ENCODE results near the gene NLN. TPM values are rescaled to one million over a fixed set of nuclear protein-coding genes. Genes with fewer than 3 reads are reported as not detected.

NLN gene
- total RNA-seq, 2 experiments from 2014 or later = 1.4 to 2.5 TPM

DNA sequence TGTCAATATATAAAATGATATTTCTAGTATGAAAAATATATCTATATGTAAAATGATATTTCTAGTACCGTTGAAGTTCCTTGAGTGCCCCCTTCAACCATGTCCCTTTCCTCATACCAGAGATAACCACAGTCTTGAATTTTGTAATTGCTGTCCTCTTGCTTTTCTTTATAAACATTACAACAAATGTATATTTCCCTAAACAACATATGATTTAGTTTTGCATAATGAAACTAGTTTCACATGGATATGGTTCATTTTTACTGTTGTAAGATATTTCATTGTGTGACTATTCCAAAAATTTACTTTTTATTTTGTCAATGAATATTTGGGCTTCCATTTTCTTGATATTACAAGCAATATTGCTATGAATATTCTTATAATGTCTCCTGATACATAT is 14.0 kb downstream of the NLN start:
- H3K27ac Mint-ChIP-seq = no peak overlapping the region
- Histone ChIP-seq H3K4me1 (ENCODE audit: insufficient read depth, low read length) (no peaks in the 10 kb centered on the region), H3K4me3 (ENCODE audit: low read length) (no peak overlapping the region), H3K36me3 (ENCODE audit: insufficient read depth, low read length) (no peaks in the 10 kb centered on the region), H3K27me3 (ENCODE audit: control insufficient read depth in 1 of 2, insufficient read depth in 2 of 2, low read length in 2 of 2) (no peaks in the 10 kb centered on the region), H3K27ac (ENCODE audit: low read depth in 1 of 2, low read length in 2 of 2) (no peak overlapping the region), H3K9me3 (ENCODE audit: control insufficient read depth in 1 of 2, insufficient read depth in 1 of 2, low read length in 2 of 2) (no peaks in the 10 kb centered on the region)
- TF ChIP-seq CTCF (IDR thresholded peaks at IDR 0.05) = no peak
- no peaks in the 10 kb centered on the region for H3K27me3 Mint-ChIP-seq
- no peak overlapping the region for H3K4me3 Mint-ChIP-seq
- POLR2A ChIA-PET = no interaction called here
- CTCF ChIA-PET = no interaction called here
- DNase-seq (no peak), ATAC-seq (ENCODE audit: poor library complexity) (no peak)
- no peaks in the 10 kb centered on the region for H3K9me3 Mint-ChIP-seq
- H3K36me3 Mint-ChIP-seq (ENCODE audit: low read depth) = no peaks in the 10 kb centered on the region
- intact Hi-C loops (cut with DNase I, micrococcal nuclease) = no loop called here
- peaks cover 11% of the 10 kb centered on the region for H3K4me1 Mint-ChIP-seq (ENCODE audit: low read depth)

DNA sequence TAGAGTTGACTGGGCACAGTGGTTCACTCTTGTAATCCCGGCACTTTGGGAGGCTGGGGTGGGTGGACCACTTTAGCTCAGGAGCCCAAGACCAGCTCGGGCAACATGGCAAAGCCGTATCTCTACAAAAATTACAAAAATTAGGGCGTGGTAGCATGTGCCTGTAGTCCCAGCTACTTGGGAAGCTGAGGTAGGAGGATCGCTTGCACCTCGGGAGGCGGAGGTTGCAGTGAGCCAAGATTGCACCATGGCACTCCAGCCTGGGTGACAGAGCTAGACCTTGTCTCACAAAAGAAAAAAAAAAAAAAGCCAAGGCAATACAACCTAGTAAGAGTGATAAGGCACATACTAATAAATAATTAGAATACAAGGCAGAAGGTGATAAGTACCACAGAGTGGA is 15.8 kb downstream of the NLN start:
- no peak overlapping the region for H3K27ac Mint-ChIP-seq
- H3K9me3 ChIP-seq (ENCODE audit: control insufficient read depth in 1 of 2, insufficient read depth in 1 of 2, low read length in 2 of 2) = no peaks in the 10 kb centered on the region
- H3K36me3 Mint-ChIP-seq (ENCODE audit: low read depth) = no peaks in the 10 kb centered on the region
- no peaks in the 10 kb centered on the region for H3K9me3 Mint-ChIP-seq
- no peak overlapping the region for H3K27ac ChIP-seq (ENCODE audit: low read depth in 1 of 2, low read length in 2 of 2)
- intact Hi-C loops (cut with DNase I, micrococcal nuclease) = no loop called here
- POLR2A ChIA-PET = interaction anchor here (2.1 kb wide), 1 partner anchor 16 kb away, joined by 6 read pairs; the partner anchor contains the start of genes NLN and SGTB
- no peaks in the 10 kb centered on the region for H3K36me3 ChIP-seq (ENCODE audit: insufficient read depth, low read length)
- no peak overlapping the region for H3K4me3 Mint-ChIP-seq
- ATAC-seq (ENCODE audit: poor library complexity) (no peak), DNase-seq (no peak)
- TF ChIP-seq CTCF (IDR thresholded peaks at IDR 0.05) = no peak
- no peak overlapping the region for H3K4me3 ChIP-seq (ENCODE audit: low read length)
- CTCF ChIA-PET = no interaction called here
- peaks cover 16% of the 10 kb centered on the region for H3K4me1 Mint-ChIP-seq (ENCODE audit: low read depth)
- no peaks in the 10 kb centered on the region for H3K4me1 ChIP-seq (ENCODE audit: insufficient read depth, low read length)
- no peaks in the 10 kb centered on the region for H3K27me3 ChIP-seq (ENCODE audit: control insufficient read depth in 1 of 2, insufficient read depth in 2 of 2, low read length in 2 of 2)
- H3K27me3 Mint-ChIP-seq = no peaks in the 10 kb centered on the region

DNA sequence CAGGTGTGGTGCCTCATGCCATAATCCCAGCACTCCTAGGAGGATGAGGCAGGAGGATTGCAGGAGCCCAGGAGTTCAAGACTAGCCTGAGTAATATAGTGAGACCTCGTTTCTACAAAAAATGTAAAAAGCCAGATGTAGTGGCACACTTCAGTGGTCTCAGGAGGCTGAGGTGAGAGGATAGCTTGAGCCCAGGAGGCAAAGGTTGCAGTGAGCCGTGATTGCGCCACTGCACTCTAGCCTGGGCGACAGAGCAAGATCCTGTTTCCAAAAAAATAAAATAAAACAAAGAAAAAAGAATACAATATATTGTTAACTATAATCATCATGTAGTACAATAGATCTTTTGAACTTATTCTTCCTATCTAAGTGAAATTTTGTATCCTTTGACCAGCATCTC is 16.3 kb downstream of the NLN start:
- H3K36me3 Mint-ChIP-seq (ENCODE audit: low read depth) = no peaks in the 10 kb centered on the region
- ATAC-seq (ENCODE audit: poor library complexity) (no peak), DNase-seq (no peak)
- H3K4me3 ChIP-seq (ENCODE audit: low read length) = no peak overlapping the region
- no peaks in the 10 kb centered on the region for H3K27me3 ChIP-seq (ENCODE audit: control insufficient read depth in 1 of 2, insufficient read depth in 2 of 2, low read length in 2 of 2)
- no peak overlapping the region for H3K27ac ChIP-seq (ENCODE audit: low read depth in 1 of 2, low read length in 2 of 2)
- no peaks in the 10 kb centered on the region for H3K9me3 Mint-ChIP-seq
- no peaks in the 10 kb centered on the region for H3K9me3 ChIP-seq (ENCODE audit: control insufficient read depth in 1 of 2, insufficient read depth in 1 of 2, low read length in 2 of 2)
- H3K4me1 ChIP-seq (ENCODE audit: insufficient read depth, low read length) = no peaks in the 10 kb centered on the region
- ChIA-PET POLR2A (interaction anchor here (2.1 kb wide), 1 partner anchor 17 kb away, joined by 6 read pairs; the partner anchor contains the start of genes NLN and SGTB), CTCF (no interaction called here)
- H3K4me1 Mint-ChIP-seq (ENCODE audit: low read depth) = peaks cover 17% of the 10 kb centered on the region
- H3K36me3 ChIP-seq (ENCODE audit: insufficient read depth, low read length) = no peaks in the 10 kb centered on the region
- no peak overlapping the region for H3K27ac Mint-ChIP-seq
- no peaks in the 10 kb centered on the region for H3K27me3 Mint-ChIP-seq
- intact Hi-C loops (cut with DNase I, micrococcal nuclease) = no loop called here
- no peak for TF ChIP-seq CTCF (IDR thresholded peaks at IDR 0.05)
- no peak overlapping the region for H3K4me3 Mint-ChIP-seq

All from CD4-positive, alpha-beta T cell (primary cell).